Occipital lobe (tissue), 2 donors: Measurements from ENCODE around the gene SLC10A1. TPM values are rescaled to one million over a fixed set of nuclear protein-coding genes. Genes with fewer than 3 reads are reported as not detected.
"Not testable (repeated sequence)": the region's sequence is repeated elsewhere in the genome, so short reads cannot be mapped to it uniquely, and the experiment has no call there.

Source experiments
- DNase-seq: peaks from one replicate; lab custom pipeline; 2025; lab: John Stamatoyannopoulos, UW
- total RNA-seq: library from RNA; depleted of rRNA; stranded (reverse); fragments of >200 nt; gene quantifications from one replicate; pipeline ENCODE4 v1.2.3, GENCODE V29; 2014

The SLC10A1 gene
- total RNA-seq, 1 donor from 2014 or later = not detected

DNA sequence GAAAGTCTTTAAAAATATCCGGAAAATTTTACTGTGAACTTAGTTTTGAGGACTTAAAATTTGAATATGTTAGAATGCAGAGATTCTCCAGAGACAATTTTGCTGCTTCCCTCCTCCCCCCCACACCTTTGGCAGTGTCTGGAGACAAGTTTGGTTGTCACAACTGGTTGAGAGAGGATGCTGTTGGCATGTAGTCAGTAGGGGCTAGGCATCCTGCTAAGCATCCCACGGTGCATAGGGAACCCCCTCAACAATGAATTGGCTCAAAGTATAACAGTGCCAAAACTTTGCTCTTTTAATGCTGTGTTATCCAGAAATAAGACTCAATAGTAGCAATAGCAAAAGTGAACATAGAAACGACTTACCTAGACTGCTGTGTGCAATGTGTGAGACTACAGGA lies 26.5 kb downstream of the SLC10A1 start:
- DNase-seq = no peak

- no peak for DNase-seq
These were observed 27.4 kb downstream of the SLC10A1 start for GRCh38 chr14:69769623-69770022.

GRCh38 chr14:69768873-69769272 lies 28.2 kb downstream of the SLC10A1 start:
- no peak for DNase-seq

DNA sequence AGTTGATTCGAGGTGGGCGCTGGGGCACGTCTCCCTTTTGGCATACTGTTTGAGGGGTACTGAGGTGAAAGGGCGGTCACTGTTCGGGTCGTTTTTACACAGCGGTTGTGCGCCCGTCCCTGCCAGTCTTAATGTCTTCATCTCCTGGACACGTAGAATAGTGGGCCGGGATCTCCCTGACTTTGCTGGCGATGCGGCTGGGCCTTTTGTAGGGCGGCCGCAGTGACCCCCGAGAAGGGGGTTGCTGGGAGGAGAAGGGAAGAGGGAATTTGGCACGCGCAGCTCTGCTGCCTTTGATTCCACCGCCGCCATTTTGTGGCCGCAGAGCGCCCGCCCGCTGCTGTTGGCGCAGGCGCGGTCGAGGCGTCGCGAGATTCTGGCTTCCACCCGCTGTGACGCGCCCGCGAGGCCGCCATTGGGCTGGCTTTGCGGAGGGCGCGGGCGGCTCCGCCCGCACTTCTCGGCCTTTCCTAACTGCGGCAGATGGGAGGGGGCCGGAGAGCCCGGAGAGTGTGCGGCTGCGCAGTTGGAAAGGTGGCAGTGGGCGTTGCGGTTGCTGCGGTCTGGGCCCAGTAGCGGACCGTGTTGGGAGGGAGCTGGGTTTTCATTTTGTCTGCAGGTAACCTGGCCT lies 29.6 kb downstream of the SLC10A1 start:
- DNase-seq = peak; percentile 82

DNA sequence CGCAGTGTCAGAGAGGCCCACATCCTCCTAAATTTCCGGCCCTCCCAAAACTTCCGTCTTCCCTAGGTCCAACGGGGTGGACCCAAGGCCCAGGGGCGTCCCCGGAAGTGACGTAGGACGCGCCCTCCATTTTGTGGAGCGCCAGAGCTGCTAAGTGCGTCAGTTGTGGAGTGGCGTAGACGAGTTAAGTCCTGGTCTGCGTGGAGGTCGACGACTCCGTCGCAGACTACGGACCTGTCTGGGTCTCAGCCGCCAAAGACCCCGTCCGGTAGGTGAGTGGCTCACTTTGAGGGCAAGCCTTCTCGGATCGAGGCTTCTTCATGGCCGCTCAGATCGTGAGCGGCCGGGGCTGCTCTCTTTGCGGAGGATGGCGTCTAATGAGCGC lies 30.1 kb downstream of the SLC10A1 start, which contains the start of gene SRSF5:
Gene SRSF5, plus strand, starts transcription at position 159 of the 385 bp plus-strand sequence. CDS start 1,015 bp downstream, outside the sequence.
- DNase-seq = peak; percentile 91

- DNase-seq = no peak
These were observed 33.1 kb downstream of the SLC10A1 start for GRCh38 chr14:69763761-69764510.

DNA sequence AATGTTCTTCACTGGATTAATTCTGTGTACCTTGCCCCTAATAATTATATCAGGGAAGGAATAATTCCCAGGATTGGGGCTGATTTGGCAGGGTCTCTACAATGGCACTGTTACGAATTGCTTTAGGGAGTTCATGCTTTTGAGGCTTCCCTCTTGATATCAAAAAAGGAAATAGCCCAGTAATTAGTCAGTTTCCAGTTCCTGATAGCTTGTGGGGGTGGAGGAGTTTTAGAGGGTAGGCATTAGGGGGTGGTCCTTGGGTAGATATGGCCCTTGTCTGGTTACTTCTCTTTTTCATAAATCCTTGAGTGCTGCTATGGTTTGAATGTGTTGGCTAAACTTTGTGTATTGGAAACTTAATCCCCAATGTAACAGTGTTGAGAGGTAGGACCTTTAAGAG lies 36.2 kb downstream of the SLC10A1 start:
- no peak for DNase-seq

DNA sequence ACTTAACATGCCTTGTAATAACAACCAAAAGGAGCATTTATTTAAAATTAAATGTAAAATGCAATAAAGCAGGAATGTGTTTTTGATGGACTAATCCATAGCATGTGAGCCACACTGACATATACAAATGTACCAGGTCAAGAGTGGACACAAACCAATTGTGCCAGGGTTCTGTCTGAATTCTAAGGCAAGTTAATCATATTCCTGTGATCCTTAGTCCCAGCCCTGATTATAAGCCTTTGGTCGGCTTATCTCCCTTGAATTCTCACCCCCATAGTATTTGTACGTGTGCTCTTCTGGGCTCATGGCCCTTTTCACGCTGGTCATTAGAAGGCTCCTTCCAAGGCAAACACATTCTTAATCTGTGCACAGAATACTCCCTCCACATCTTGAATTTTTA lies 40.7 kb downstream of the SLC10A1 start:
- DNase-seq = no peak

- DNase-seq = no peak
These were observed 41.3 kb downstream of the SLC10A1 start for GRCh38 chr14:69755784-69756183.

DNA sequence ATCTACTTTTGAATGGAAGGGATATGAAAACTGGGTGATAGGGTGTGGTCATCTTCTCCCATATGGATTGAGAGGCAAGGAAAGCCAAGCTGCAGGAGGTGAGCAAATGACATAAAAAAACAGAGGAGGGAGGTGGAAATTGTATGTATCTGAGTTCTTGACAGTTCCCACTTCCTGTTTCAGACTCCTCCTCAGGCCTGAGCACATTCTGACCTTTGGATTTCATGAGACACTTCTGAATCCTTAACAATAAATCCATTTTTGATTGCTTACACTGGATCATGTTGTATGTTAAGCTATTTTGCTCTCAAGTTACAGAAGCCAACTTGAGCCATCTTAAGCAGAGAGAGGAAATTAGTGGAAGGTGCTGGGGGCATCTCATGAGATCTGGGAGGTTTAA lies 41.7 kb downstream of the SLC10A1 start:
- no peak for DNase-seq

GRCh38 chr14:69754487-69754886 lies 42.6 kb downstream of the SLC10A1 start:
- DNase-seq = no peak

- DNase-seq = no peak
These were observed 43.2 kb downstream of the SLC10A1 start for GRCh38 chr14:69753860-69754259.

- no peak for DNase-seq
These were observed 44.3 kb downstream of the SLC10A1 start for GRCh38 chr14:69752773-69753172.

- DNase-seq = no peak
These were observed 46.5 kb downstream of the SLC10A1 start for GRCh38 chr14:69750495-69750894.

DNA sequence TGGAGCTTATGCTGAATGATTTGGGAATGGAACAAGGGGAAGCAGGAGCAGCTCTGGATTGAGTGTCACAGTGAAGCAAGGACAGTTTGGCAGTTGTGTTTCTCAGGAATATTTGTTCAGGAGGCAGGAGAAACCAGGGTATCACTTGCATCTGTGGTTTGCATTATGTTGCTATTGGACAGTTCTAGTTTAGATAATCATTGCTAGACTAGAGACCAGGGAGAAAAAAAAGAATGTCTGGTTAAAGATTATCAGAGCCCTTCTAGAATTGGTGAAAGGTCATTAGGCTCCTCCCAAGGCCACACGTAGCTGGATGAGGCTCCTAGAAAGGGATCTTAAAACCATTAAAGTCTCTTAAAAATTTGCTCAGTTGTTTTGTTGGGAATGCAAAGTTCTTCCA lies 47.1 kb downstream of the SLC10A1 start:
- DNase-seq = no peak

GRCh38 chr14:69741055-69741454 lies 56.0 kb downstream of the SLC10A1 start:
- no peak for DNase-seq

DNA sequence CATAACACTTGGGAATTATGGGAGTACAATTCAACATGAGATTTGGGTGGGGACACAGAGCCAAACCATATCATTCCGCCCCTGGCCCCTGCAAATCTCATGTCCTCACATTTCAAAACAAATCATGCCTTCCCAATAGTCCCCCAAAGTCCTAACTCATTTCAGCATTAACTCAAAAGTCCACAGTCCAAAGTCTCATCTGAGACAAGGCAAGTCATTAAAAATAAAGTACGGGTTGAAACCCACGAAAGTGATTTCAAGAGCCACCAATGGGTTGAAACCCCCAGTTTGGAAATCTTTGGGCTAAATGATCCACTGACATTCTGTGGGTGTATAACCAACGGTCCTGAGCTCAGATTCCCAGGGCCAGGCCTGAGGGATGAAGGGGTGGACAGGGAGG lies 60.6 kb downstream of the SLC10A1 start:
- DNase-seq = not testable (repeated sequence)

- not testable (repeated sequence) for DNase-seq
These were observed 65.0 kb downstream of the SLC10A1 start for GRCh38 chr14:69731919-69732598.

DNA sequence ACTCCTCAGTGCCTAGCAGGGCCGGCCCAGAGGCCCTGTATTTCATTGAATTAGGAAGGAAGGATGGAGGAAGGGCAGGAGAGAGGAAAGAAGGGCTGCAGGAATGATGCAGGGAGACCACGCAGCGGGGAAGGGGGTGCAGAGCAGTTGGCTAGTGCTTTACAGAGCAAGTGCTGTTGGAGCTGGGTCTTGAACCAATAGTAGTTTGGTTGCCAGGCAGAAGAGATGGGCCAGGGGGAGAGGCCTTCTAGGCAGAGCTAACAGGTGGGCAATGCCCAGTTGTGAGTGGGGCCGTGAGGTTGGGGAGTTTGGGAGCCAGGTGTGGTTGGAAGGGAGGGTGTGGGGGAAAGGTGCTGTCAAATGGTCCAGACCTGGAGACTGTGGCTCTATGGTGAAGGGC lies 69.2 kb downstream of the SLC10A1 start:
- no peak for DNase-seq

DNA sequence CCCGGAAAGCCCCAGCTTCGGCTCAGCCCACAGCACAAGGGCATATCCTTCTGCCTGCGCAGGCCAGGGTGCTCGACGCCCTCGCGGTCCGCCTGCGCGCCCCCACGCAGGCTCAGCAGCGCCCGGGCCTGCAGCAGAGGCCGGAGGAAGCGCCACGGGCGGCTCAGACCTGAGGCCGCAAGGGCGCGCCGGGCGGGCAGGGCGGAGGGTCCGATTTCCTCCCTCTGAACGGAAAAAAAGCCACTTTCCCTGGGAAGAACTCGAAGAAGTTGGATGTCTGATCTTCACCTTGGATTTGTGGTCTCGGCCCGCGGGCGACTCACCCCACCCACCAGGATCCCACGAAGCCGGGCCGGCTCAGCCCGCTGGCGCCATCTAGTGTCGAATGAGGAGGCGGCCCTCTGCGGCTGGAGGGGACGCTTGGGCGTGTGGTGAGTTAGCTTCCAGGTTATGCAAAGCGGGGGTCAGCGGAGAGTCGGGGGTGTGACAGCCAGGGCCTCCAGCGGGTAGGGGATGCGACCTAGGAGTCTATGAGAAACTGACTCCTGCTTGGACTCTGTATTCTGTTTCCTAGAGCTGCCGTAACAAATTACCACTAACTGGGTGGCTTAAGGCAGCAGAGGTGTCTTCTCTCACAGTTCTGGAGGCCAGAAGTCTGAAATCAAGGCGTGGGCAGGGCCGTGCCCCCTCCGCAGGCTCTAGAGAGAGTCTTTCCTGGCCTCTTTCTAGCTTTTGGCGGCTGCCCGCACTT lies 70.1 kb downstream of the SLC10A1 start:
- peak; percentile 79 for DNase-seq
